IMR-90 (cell line): ENCODE results near the gene PACSIN3. TPM values are rescaled to one million over a fixed set of nuclear protein-coding genes. Genes with fewer than 3 reads are reported as not detected.

Experiments used
- ATAC-seq: fragments of 200-7000 bp; cut with Tn5 transposase; 2 replicates; pipeline ENCODE4 v1.9.1; 2020; ENCODE audit warnings: low read depth, mild to moderate bottlenecking, moderate library complexity
- BruUV-seq: library from RNA; stranded (reverse); fragments of 400-500 nt; replicated peaks from 2 replicates; lab custom pipeline; 2021; lab: Mats Ljungman, UMichigan
- CTCF ChIA-PET: fragments of 300-600 bp; formaldehyde crosslinking; extraction: SDS; loops from one replicate; lab custom pipeline; 2021; ENCODE audit warnings: antibody characterized with exemption; lab: Yijun Ruan, JAX
- POLR2A ChIA-PET: fragments of 300-600 bp; sonication (Branson Sonifier 250); formaldehyde crosslinking; loops from one replicate; lab custom pipeline; 2022; ENCODE audit warnings: antibody characterized with exemption; ENCODE audit not compliant: unreplicated experiment; lab: Charles Lee
- DNase-seq: peaks from one replicate; pipeline ENCODE4 v3.0.0; 2013
- H2AFZ ChIP-seq: replicated peaks from 2 replicates; pipeline ENCODE3; 2013; ENCODE audit warnings: low read length, mild to moderate bottlenecking; ENCODE audit not compliant: poor library complexity
- H2AK5ac ChIP-seq: 2 replicates; pipeline ENCODE4 v1.6.1; 2013; ENCODE audit warnings: low read depth, low read length, inconsistent platforms
- H2AK9ac ChIP-seq: replicated peaks from 2 replicates; pipeline ENCODE3; 2013; ENCODE audit warnings: mild to moderate bottlenecking, low read depth, low read length, moderate library complexity; ENCODE audit not compliant: poor library complexity
- H2BK120ac ChIP-seq: 2 replicates; pipeline ENCODE4 v1.6.1; 2013; ENCODE audit warnings: low read depth, low read length, inconsistent platforms
- H2BK15ac ChIP-seq: 3 replicates; pipeline ENCODE4 v1.6.1; 2013; ENCODE audit warnings: low read depth, low read length, inconsistent platforms
- H2BK20ac ChIP-seq: 2 replicates; pipeline ENCODE4 v1.6.1; 2013; ENCODE audit warnings: low read depth, mild to moderate bottlenecking, inconsistent platforms, low read length, moderate library complexity
- H2BK5ac ChIP-seq: 2 replicates; pipeline ENCODE4 v1.6.1; 2013; ENCODE audit warnings: mild to moderate bottlenecking, low read depth, low read length, inconsistent platforms; ENCODE audit not compliant: poor library complexity, severe bottlenecking
- H3K14ac ChIP-seq: replicated peaks from 2 replicates; pipeline ENCODE4 v1.6.1; 2013; ENCODE audit warnings: low read depth, low read length, inconsistent platforms
- H3K18ac ChIP-seq: 2 replicates; pipeline ENCODE4 v1.6.1; 2013; ENCODE audit warnings: low read depth, low read length, control low read depth
- H3K23ac ChIP-seq: 2 replicates; pipeline ENCODE4 v1.6.1; 2013; ENCODE audit warnings: low read depth, low read length, inconsistent platforms
- H3K27ac ChIP-seq: 2 replicates; pipeline ENCODE4 v1.5.1; 2013; ENCODE audit warnings: mild to moderate bottlenecking, control low read depth, low read length; ENCODE audit not compliant: insufficient read depth
- H3K27me3 ChIP-seq: 2 replicates; pipeline ENCODE4 v1.6.1; 2013; ENCODE audit warnings: low read length; ENCODE audit not compliant: control insufficient read depth, insufficient read depth
- H3K36me3 ChIP-seq: 2 replicates; pipeline ENCODE4 v1.6.1; 2013; ENCODE audit warnings: low read length, mixed read lengths; ENCODE audit not compliant: control insufficient read depth, insufficient read depth
- H3K4ac ChIP-seq: 2 replicates; pipeline ENCODE4 v1.6.1; 2013; ENCODE audit warnings: low read depth, low read length, inconsistent platforms
- H3K4me1 ChIP-seq: 2 replicates; pipeline ENCODE4 v1.6.1; 2013; ENCODE audit warnings: low read length, mixed read lengths; ENCODE audit not compliant: control insufficient read depth, insufficient read depth
- H3K4me2 ChIP-seq: 2 replicates; pipeline ENCODE4 v1.6.1; 2013; ENCODE audit warnings: low read depth, mild to moderate bottlenecking, control low read depth, low read length, moderate library complexity
- H3K4me3 ChIP-seq: 2 replicates; pipeline ENCODE4 v1.5.1; 2013; ENCODE audit warnings: low read depth, mild to moderate bottlenecking, control low read depth, low read length, moderate library complexity; ENCODE audit not compliant: insufficient read depth
- H3K56ac ChIP-seq: 2 replicates; pipeline ENCODE4 v1.6.1; 2013; ENCODE audit warnings: low read length, inconsistent platforms; ENCODE audit not compliant: insufficient read depth; ENCODE audit errors: extremely low read depth
- H3K79me1 ChIP-seq, 2 experiments: 2 replicates each; pipeline ENCODE4 v1.6.1; 2013; ENCODE audit warnings: low read length in 2 of 2, inconsistent platforms in 1 of 2, low read depth in 1 of 2
- H3K9ac ChIP-seq: 2 replicates; pipeline ENCODE4 v1.6.1; 2013; ENCODE audit warnings: low read depth, low read length, control low read depth
- H3K9me1 ChIP-seq: 2 replicates; pipeline ENCODE4 v1.6.1; 2013; ENCODE audit warnings: low read length, inconsistent platforms; ENCODE audit not compliant: insufficient read depth
- H3K9me3 ChIP-seq: 2 replicates; pipeline ENCODE4 v1.6.1; 2013; ENCODE audit warnings: low read length; ENCODE audit not compliant: control insufficient read depth, insufficient read depth
- H4K20me1 ChIP-seq: 2 replicates; pipeline ENCODE4 v1.6.1; 2013; ENCODE audit warnings: low read length, inconsistent platforms; ENCODE audit not compliant: insufficient read depth
- H4K5ac ChIP-seq: 2 replicates; pipeline ENCODE4 v1.6.1; 2013; ENCODE audit warnings: mild to moderate bottlenecking, low read depth, low read length, control low read depth
- H4K8ac ChIP-seq, 2 experiments: 2 replicates each; pipeline ENCODE4 v1.6.1; 2013; ENCODE audit warnings: low read depth in 2 of 2, low read length in 2 of 2, control low read depth in 1 of 2, inconsistent platforms in 1 of 2
- H4K91ac ChIP-seq: 2 replicates; pipeline ENCODE4 v1.6.1; 2013; ENCODE audit warnings: low read depth, low read length, inconsistent platforms; ENCODE audit not compliant: insufficient read depth
- BHLHE40 ChIP-seq: fragments of 150-350 bp; IDR thresholded peaks from 2 replicates; pipeline ENCODE4 v1.6.1; 2016; ENCODE audit warnings: mild to moderate bottlenecking, low read depth, low read length
- CEBPB ChIP-seq: IDR thresholded peaks from 2 replicates; pipeline ENCODE4 v1.6.1; 2012; ENCODE audit warnings: low read depth, low read length, improper control_type of control experiment
- CHD1 ChIP-seq: IDR thresholded peaks from 2 replicates; pipeline ENCODE4 v1.6.1; 2012; ENCODE audit warnings: low read depth, low read length, improper control_type of control experiment
- FOS ChIP-seq: fragments of 150-350 bp; IDR thresholded peaks from 2 replicates; pipeline ENCODE4 v1.6.1; 2016; ENCODE audit warnings: low read depth, low read length
- MAFK ChIP-seq: IDR thresholded peaks from 2 replicates; pipeline ENCODE4 v1.6.1; 2012; ENCODE audit warnings: low read depth, low read length, improper control_type of control experiment
- MAZ ChIP-seq: IDR thresholded peaks from 2 replicates; pipeline ENCODE4 v1.6.1; 2012; ENCODE audit warnings: low read depth, mild to moderate bottlenecking, low read length, improper control_type of control experiment, moderate library complexity, borderline replicate concordance
- MXI1 ChIP-seq: IDR thresholded peaks from 2 replicates; pipeline ENCODE4 v1.6.1; 2012; ENCODE audit warnings: low read depth, mild to moderate bottlenecking, low read length, moderate library complexity, borderline replicate concordance
- NFE2L2 ChIP-seq: fragments of 150-350 bp; IDR thresholded peaks from 2 replicates; pipeline ENCODE4 v1.6.1; 2016; ENCODE audit warnings: low read depth, mild to moderate bottlenecking, low read length
- POLR2A ChIP-seq: IDR thresholded peaks from 2 replicates; pipeline ENCODE4 v1.6.1; 2012; ENCODE audit warnings: mild to moderate bottlenecking, low read depth, low read length
- RAD21 ChIP-seq: IDR thresholded peaks from 2 replicates; pipeline ENCODE4 v1.6.1; 2012; ENCODE audit warnings: low read length, improper control_type of control experiment
- RCOR1 ChIP-seq: IDR thresholded peaks from 2 replicates; pipeline ENCODE4 v1.6.1; 2012; ENCODE audit warnings: mild to moderate bottlenecking, low read length, improper control_type of control experiment; ENCODE audit not compliant: insufficient replicate concordance
- RFX5 ChIP-seq: IDR thresholded peaks from 2 replicates; pipeline ENCODE4 v1.8.0; 2012; ENCODE audit warnings: low read depth, mild to moderate bottlenecking, low read length, moderate library complexity
- SMC3 ChIP-seq: fragments of 150-350 bp; IDR thresholded peaks from 2 replicates; pipeline ENCODE4 v1.6.1; 2016; ENCODE audit warnings: low read depth, mild to moderate bottlenecking, antibody characterized with exemption, low read length, moderate library complexity
- WGBS, 2 experiments: methylation state at CpG; one replicate each; pipeline versions ENCODE4 v1.1.5 to v1.1.7; 2013; ENCODE audit warnings: missing lambda C conversion rate in 2 of 2; ENCODE audit not compliant: insufficient read length in 1 of 2; ENCODE audit errors: extremely low coverage in 2 of 2; 5-methylcytosine and 5-hydroxymethylcytosine counted together
- dilution Hi-C: fragments of 300-500 bp; cut with HindIII; formaldehyde crosslinking; loops from one replicate; pipeline ENCODE4 v1.14.3; 2018; ENCODE audit warnings: low sequenced_read_pairs; ENCODE audit not compliant: unreplicated experiment
- in situ Hi-C: fragments of 300-500 bp; cut with MboI; formaldehyde crosslinking; loops from 3 replicates; pipeline ENCODE4 v1.14.3; 2019; ENCODE audit warnings: low sequenced_read_pairs, inconsistent platforms, mixed read lengths
- intact Hi-C: fragments of 100-400 bp; cut with micrococcal nuclease; formaldehyde crosslinking; loops from 2 replicates; pipeline ENCODE4 v1.10.0; 2022
- polyA plus RNA-seq, 3 experiments: library from polyadenylated mRNA; depleted of rRNA; stranded (reverse); fragments of >200 nt; gene quantifications; 2 replicates each; pipeline ENCODE4 v1.2.3, GENCODE V29; 2012; ENCODE audit warnings: low replicate concordance in 1 of 3
- total RNA-seq: library from RNA; depleted of rRNA; stranded (reverse); fragments of >200 nt; gene quantifications from 2 replicates; pipeline ENCODE4 v1.2.3, GENCODE V29; 2012
- TF ChIP-seq, protein P1 (sequence below): conservative IDR thresholded peaks from 2 replicates; pipeline ENCODE4 v1.5.1; 2012; ENCODE audit warnings: mild to moderate bottlenecking, low read depth, low read length, improper control_type of control experiment
- TF ChIP-seq, protein P2 (sequence below): fragments of 150-350 bp; IDR thresholded peaks from 2 replicates; pipeline ENCODE4 v1.6.1; 2016; ENCODE audit warnings: low read depth, mild to moderate bottlenecking, low read length, moderate library complexity, borderline replicate concordance
- TF ChIP-seq, protein P3 (sequence below): fragments of 150-350 bp; IDR thresholded peaks from 2 replicates; pipeline ENCODE4 v1.6.1; 2017; ENCODE audit warnings: mild to moderate bottlenecking, antibody characterized with exemption, low read length, low read depth

The PACSIN3 gene
- total and polyA plus RNA-seq, 2 of the 4 experiments (the other 2 are of a cell fraction), result 19.2 to 21.1 TPM

DNA sequence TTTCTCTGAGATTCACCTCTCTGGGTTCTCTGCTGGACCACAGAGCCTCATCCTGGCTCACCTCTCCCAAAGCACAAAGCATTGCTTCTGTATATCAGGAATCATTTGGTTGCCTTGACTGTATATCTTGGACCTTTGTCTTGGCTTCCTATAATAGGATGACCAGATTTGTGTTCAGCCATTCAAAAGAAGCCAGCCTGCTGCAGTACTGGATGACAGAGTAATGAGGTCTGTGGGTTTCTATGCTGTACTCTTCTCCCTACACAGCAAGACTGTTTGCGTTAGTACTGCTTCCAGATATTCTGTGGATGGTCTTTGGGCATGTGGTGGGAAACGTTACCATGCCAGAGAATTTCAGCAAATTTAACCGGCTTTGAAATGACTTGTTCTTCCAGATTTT lies 49.3 kb downstream of the PACSIN3 start:
- no peak overlapping the region for H2AFZ ChIP-seq
- H2BK5ac ChIP-seq, result no peak overlapping the region
- no peak overlapping the region for H3K18ac ChIP-seq
- H3K27me3 ChIP-seq, result no peaks in the 10 kb centered on the region
- no peak overlapping the region for H2BK15ac ChIP-seq
- H3K4me2 ChIP-seq, result no peak overlapping the region
- dilution Hi-C loops, result no loop called here
- H3K36me3 ChIP-seq, result peaks cover 4% of the 10 kb centered on the region
- no peak overlapping the region for H3K4me3 ChIP-seq
- TF ChIP-seq CHD1 (no peak), MAFK (no peak), MXI1 (no peak), BHLHE40 (no peak), CEBPB (no peak), SMC3 (no peak), MAZ (no peak), NFE2L2 (no peak), FOS (no peak), RCOR1 (no peak), RFX5 (no peak), RAD21 (no peak), POLR2A (no peak)
- TF ChIP-seq, protein P1, sequence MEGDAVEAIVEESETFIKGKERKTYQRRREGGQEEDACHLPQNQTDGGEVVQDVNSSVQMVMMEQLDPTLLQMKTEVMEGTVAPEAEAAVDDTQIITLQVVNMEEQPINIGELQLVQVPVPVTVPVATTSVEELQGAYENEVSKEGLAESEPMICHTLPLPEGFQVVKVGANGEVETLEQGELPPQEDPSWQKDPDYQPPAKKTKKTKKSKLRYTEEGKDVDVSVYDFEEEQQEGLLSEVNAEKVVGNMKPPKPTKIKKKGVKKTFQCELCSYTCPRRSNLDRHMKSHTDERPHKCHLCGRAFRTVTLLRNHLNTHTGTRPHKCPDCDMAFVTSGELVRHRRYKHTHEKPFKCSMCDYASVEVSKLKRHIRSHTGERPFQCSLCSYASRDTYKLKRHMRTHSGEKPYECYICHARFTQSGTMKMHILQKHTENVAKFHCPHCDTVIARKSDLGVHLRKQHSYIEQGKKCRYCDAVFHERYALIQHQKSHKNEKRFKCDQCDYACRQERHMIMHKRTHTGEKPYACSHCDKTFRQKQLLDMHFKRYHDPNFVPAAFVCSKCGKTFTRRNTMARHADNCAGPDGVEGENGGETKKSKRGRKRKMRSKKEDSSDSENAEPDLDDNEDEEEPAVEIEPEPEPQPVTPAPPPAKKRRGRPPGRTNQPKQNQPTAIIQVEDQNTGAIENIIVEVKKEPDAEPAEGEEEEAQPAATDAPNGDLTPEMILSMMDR, result no peak
- TF ChIP-seq, protein P2, sequence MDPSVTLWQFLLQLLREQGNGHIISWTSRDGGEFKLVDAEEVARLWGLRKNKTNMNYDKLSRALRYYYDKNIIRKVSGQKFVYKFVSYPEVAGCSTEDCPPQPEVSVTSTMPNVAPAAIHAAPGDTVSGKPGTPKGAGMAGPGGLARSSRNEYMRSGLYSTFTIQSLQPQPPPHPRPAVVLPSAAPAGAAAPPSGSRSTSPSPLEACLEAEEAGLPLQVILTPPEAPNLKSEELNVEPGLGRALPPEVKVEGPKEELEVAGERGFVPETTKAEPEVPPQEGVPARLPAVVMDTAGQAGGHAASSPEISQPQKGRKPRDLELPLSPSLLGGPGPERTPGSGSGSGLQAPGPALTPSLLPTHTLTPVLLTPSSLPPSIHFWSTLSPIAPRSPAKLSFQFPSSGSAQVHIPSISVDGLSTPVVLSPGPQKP, result no peak
- TF ChIP-seq, protein P3, sequence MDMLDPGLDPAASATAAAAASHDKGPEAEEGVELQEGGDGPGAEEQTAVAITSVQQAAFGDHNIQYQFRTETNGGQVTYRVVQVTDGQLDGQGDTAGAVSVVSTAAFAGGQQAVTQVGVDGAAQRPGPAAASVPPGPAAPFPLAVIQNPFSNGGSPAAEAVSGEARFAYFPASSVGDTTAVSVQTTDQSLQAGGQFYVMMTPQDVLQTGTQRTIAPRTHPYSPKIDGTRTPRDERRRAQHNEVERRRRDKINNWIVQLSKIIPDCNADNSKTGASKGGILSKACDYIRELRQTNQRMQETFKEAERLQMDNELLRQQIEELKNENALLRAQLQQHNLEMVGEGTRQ, result no peak
- H4K5ac ChIP-seq, result no peak overlapping the region
- WGBS, 2 experiments, result no CpG with 5 or more reads among the region's 3 CpGs
- in situ Hi-C loops, result no loop called here
- H2BK120ac ChIP-seq, result no peak overlapping the region
- ATAC-seq, result no peak
- DNase-seq, result no peak
- H4K91ac ChIP-seq, result no peak overlapping the region
- no TSS peak for BruUV-seq
- no peaks in the 10 kb centered on the region for H3K79me1 ChIP-seq
- no peak overlapping the region for H3K56ac ChIP-seq
- H3K14ac ChIP-seq, result no peak overlapping the region
- no peak overlapping the region for H2AK5ac ChIP-seq
- ChIA-PET CTCF (no interaction called here), POLR2A (no interaction called here)
- no peaks in the 10 kb centered on the region for H3K9me3 ChIP-seq
- H3K23ac ChIP-seq, result no peak overlapping the region
- no peak overlapping the region for H3K4ac ChIP-seq
- no peak overlapping the region for H2BK20ac ChIP-seq
- no peaks in the 10 kb centered on the region for H4K20me1 ChIP-seq
- H2AK9ac ChIP-seq, result no peak overlapping the region
- intact Hi-C loops, result no loop called here
- H3K9me1 ChIP-seq, result no peaks in the 10 kb centered on the region
- H3K27ac ChIP-seq, result no peak overlapping the region
- H3K4me1 ChIP-seq, result no peaks in the 10 kb centered on the region
- no peak overlapping the region for H3K9ac ChIP-seq
- H4K8ac ChIP-seq, result no peak overlapping the region
